Measurements from ENCODE around the gene GRIK4. TPM values are rescaled to one million over a fixed set of nuclear protein-coding genes. Genes with fewer than 3 reads are reported as not detected.

GRIK4 gene
- total and polyA plus RNA-seq, 2 donors (not counting 1 experiment from before 2014, with no cell fraction given), result 0.12 to 0.27 TPM

DNA sequence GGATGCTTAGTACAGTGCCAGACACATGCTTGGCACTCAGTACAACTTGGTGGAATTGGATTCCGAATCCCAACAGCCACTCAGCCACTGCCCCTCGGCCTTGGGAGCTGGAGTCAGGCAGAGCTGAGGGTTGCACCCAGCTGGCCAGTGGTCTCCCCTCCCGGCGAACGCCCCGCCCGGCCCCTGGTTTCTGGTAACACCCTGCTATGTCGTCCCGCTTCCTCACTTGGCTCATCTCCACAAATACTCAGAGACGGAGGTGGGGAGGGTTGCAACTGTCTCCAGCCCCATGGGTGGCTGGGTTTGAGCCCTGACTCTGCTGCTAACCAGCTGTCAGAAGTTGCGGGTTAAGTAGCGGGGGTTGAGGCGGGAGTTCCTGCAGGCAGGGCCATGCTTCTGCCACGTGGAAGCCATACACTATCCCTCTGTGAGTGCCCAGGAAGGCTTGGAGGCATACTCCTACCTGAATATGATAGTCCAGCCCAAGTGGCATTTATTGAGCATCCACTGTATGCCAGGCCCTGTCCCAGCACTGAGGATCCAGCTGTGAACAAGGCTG is 67.1 kb downstream of the GRIK4 start:
- ChIA-PET CTCF (no interaction called here), POLR2A (no interaction called here)
- no peak overlapping the region for H2AFZ ChIP-seq (ENCODE audit: insufficient read depth, low read depth, low read length, poor library complexity, severe bottlenecking)
- H3K4me2 ChIP-seq (replicated peaks; ENCODE audit: low read depth, low read length, poor library complexity, severe bottlenecking), result no peak overlapping the region
- Mint-ChIP-seq H3K27ac (no peak overlapping the region), H3K4me1 (no peaks in the 10 kb centered on the region), H3K4me3 (no peak overlapping the region), H3K9me3 (ENCODE audit: insufficient read depth) (peaks cover 2% of the 10 kb centered on the region), H3K27me3 (peaks cover 44% of the 10 kb centered on the region)
- ATAC-seq (ENCODE audit: low read depth), result no peak
- no peaks in the 10 kb centered on the region for H3K36me3 ChIP-seq (replicated peaks in 1 of 2; ENCODE audit: control extremely low read depth in 1 of 2, control insufficient read depth in 1 of 2, extremely low read depth in 1 of 2, insufficient read depth in 2 of 2, low read length in 1 of 2)
- H3K9ac ChIP-seq (ENCODE audit: low read length), result no peak overlapping the region
- H3K27me3 ChIP-seq (replicated peaks in 1 of 4; ENCODE audit: control extremely low read depth in 1 of 4, control insufficient read depth in 3 of 4, insufficient read depth in 4 of 4, low read length in 3 of 4), result peaks cover 0 to 3% (median 1%) of the 10 kb centered on the region in 4 experiments
- no peaks in the 10 kb centered on the region for H3K79me2 ChIP-seq (ENCODE audit: control insufficient read depth, insufficient read depth, low read length)
- H3K4me1 ChIP-seq (ENCODE audit: control insufficient read depth in 2 of 2, insufficient read depth in 2 of 2, low read length in 2 of 2), result no peaks in the 10 kb centered on the region
- no peak for DNase-seq
- no peaks in the 10 kb centered on the region for H3K9me3 ChIP-seq (ENCODE audit: control extremely low read depth in 1 of 3, control insufficient read depth in 2 of 3, insufficient read depth in 1 of 3, low read length in 2 of 3)
- intact Hi-C loops (cut with micrococcal nuclease), result no loop called here
- H4K20me1 ChIP-seq (ENCODE audit: control insufficient read depth, insufficient read depth, low read length, poor library complexity, severe bottlenecking), result no peaks in the 10 kb centered on the region
- TF ChIP-seq EZH2 (IDR thresholded peaks at IDR 0.05; ENCODE audit: borderline replicate concordance, insufficient read depth, low read depth, low read length, poor library complexity, severe bottlenecking), result no peak
- TF ChIP-seq, protein P1, sequence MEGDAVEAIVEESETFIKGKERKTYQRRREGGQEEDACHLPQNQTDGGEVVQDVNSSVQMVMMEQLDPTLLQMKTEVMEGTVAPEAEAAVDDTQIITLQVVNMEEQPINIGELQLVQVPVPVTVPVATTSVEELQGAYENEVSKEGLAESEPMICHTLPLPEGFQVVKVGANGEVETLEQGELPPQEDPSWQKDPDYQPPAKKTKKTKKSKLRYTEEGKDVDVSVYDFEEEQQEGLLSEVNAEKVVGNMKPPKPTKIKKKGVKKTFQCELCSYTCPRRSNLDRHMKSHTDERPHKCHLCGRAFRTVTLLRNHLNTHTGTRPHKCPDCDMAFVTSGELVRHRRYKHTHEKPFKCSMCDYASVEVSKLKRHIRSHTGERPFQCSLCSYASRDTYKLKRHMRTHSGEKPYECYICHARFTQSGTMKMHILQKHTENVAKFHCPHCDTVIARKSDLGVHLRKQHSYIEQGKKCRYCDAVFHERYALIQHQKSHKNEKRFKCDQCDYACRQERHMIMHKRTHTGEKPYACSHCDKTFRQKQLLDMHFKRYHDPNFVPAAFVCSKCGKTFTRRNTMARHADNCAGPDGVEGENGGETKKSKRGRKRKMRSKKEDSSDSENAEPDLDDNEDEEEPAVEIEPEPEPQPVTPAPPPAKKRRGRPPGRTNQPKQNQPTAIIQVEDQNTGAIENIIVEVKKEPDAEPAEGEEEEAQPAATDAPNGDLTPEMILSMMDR (IDR thresholded peaks at IDR 0.05), result no peak
- no peak overlapping the region for H3K27ac ChIP-seq (ENCODE audit: low read length in 2 of 2)
- no peak overlapping the region for H3K4me3 ChIP-seq (ENCODE audit: control extremely low read depth in 1 of 5, extremely low read depth in 1 of 5, insufficient read depth in 1 of 5, low read depth in 2 of 5, low read length in 4 of 5)
- 93% methylated on average over 14 of the region's 14 CpGs for WGBS (ENCODE audit: insufficient coverage)

DNA sequence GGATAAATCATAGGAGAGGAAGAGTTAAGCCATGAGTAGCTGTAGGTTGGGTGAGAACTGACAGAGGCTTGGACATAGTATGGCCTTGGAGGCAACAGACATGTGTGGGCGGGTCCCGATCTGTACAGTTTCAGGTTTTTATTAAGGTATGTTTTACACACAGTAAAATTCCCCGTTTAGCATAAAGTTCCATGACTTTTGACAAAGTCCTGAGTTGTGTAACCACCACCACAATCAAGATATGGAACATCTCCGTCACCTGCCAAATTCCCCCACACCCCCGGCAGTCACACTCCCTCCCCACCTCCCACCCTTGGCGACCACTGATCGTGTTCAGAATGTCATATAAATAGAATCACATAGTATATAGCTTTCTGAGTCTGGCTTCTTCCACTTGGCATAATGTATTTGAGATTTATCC is 68.1 kb downstream of the GRIK4 start:
- Histone ChIP-seq H3K9ac (ENCODE audit: low read length) (no peak overlapping the region), H3K9me3 (ENCODE audit: control extremely low read depth in 1 of 3, control insufficient read depth in 2 of 3, insufficient read depth in 1 of 3, low read length in 2 of 3) (no peaks in the 10 kb centered on the region), H3K27ac (ENCODE audit: low read length in 2 of 2) (no peak overlapping the region), H3K36me3 (replicated peaks in 1 of 2; ENCODE audit: control extremely low read depth in 1 of 2, control insufficient read depth in 1 of 2, extremely low read depth in 1 of 2, insufficient read depth in 2 of 2, low read length in 1 of 2) (no peaks in the 10 kb centered on the region), H3K4me1 (ENCODE audit: control insufficient read depth in 2 of 2, insufficient read depth in 2 of 2, low read length in 2 of 2) (no peaks in the 10 kb centered on the region), H3K4me3 (ENCODE audit: control extremely low read depth in 1 of 5, extremely low read depth in 1 of 5, insufficient read depth in 1 of 5, low read depth in 2 of 5, low read length in 4 of 5) (no peak overlapping the region), H4K20me1 (ENCODE audit: control insufficient read depth, insufficient read depth, low read length, poor library complexity, severe bottlenecking) (no peaks in the 10 kb centered on the region), H3K27me3 (replicated peaks in 1 of 4; ENCODE audit: control extremely low read depth in 1 of 4, control insufficient read depth in 3 of 4, insufficient read depth in 4 of 4, low read length in 3 of 4) (peaks cover 0 to 6% (median 2%) of the 10 kb centered on the region in 4 experiments), H3K79me2 (ENCODE audit: control insufficient read depth, insufficient read depth, low read length) (no peaks in the 10 kb centered on the region), H3K4me2 (replicated peaks; ENCODE audit: low read depth, low read length, poor library complexity, severe bottlenecking) (no peak overlapping the region), H2AFZ (ENCODE audit: insufficient read depth, low read depth, low read length, poor library complexity, severe bottlenecking) (no peak overlapping the region)
- DNase-seq, result no peak
- Mint-ChIP-seq H3K4me3 (no peak overlapping the region), H3K9me3 (ENCODE audit: insufficient read depth) (peaks cover 2% of the 10 kb centered on the region), H3K27ac (no peak overlapping the region), H3K4me1 (no peaks in the 10 kb centered on the region), H3K27me3 (peaks cover 44% of the 10 kb centered on the region)
- POLR2A ChIA-PET, result no interaction called here
- CTCF ChIA-PET, result no interaction called here
- ATAC-seq (ENCODE audit: low read depth), result no peak
- intact Hi-C loops (cut with micrococcal nuclease), result no loop called here
- no CpG with 5 or more reads among the region's 7 CpGs for WGBS (ENCODE audit: insufficient coverage)
- TF ChIP-seq, protein P1 (IDR thresholded peaks at IDR 0.05), result no peak
- no peak for TF ChIP-seq EZH2 (IDR thresholded peaks at IDR 0.05; ENCODE audit: borderline replicate concordance, insufficient read depth, low read depth, low read length, poor library complexity, severe bottlenecking)
